HL-60 (cell line): ENCODE measurements around the gene EPB41L4B.

ENCODE experiments used
- GABPA ChIP-seq: IDR thresholded peaks from 2 replicates; pipeline ENCODE4 v1.6.1; 2012; ENCODE audit warnings: low read depth
- POLR2AphosphoS5 ChIP-seq: IDR thresholded peaks from 2 replicates; pipeline ENCODE4 v1.6.1; 2012; ENCODE audit warnings: low read depth
- REST ChIP-seq: IDR thresholded peaks from 2 replicates; pipeline ENCODE4 v1.6.1; 2012; ENCODE audit warnings: low read depth; ENCODE audit not compliant: insufficient replicate concordance
- TF ChIP-seq, protein P1 (sequence below): IDR thresholded peaks from one replicate; pipeline ENCODE4 v1.5.1; 2011; ENCODE audit warnings: low read length, control low read depth, inconsistent platforms; ENCODE audit not compliant: insufficient read depth

GRCh38 chr9:109316207-109316640 lies 4.6 kb downstream of the EPB41L4B start:
- TF ChIP-seq, protein P1, sequence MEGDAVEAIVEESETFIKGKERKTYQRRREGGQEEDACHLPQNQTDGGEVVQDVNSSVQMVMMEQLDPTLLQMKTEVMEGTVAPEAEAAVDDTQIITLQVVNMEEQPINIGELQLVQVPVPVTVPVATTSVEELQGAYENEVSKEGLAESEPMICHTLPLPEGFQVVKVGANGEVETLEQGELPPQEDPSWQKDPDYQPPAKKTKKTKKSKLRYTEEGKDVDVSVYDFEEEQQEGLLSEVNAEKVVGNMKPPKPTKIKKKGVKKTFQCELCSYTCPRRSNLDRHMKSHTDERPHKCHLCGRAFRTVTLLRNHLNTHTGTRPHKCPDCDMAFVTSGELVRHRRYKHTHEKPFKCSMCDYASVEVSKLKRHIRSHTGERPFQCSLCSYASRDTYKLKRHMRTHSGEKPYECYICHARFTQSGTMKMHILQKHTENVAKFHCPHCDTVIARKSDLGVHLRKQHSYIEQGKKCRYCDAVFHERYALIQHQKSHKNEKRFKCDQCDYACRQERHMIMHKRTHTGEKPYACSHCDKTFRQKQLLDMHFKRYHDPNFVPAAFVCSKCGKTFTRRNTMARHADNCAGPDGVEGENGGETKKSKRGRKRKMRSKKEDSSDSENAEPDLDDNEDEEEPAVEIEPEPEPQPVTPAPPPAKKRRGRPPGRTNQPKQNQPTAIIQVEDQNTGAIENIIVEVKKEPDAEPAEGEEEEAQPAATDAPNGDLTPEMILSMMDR: no peak
- TF ChIP-seq GABPA (no peak), POLR2AphosphoS5 (no peak), REST (no peak)
